Measurements from ENCODE around the gene FAM222A.
"Not testable (repeated sequence)": the region's sequence is repeated elsewhere in the genome, so short reads cannot be mapped to it uniquely, and the experiment has no call there.

FAM222A gene

DNA sequence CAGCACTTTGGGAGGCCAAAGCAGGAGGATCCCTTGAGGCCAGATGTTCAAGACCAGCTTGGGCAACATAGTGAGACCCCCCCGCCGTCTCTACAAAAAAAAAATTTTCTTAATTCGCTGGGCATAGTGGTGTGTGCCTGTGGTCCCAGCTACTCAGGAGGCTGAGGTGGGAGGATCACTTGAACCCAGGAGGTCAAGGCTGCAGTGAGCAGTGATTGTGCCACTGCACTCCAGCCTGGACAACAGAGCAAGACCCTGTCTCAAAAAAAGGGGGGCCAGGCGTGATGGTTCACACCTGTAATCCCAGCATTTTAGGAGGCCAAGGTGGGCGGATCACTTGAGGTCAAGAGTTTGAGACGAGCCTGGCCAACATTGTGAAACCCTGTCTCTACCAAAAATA is 19.0 kb upstream of the FAM222A start:
- H3K4me3 ChIP-seq (ENCODE audit: low read depth, low read length); H3K4me1 ChIP-seq (ENCODE audit: control insufficient read depth, insufficient read depth, low read length); H3K36me3 ChIP-seq (ENCODE audit: control insufficient read depth in 2 of 2, insufficient read depth in 1 of 2, low read length in 2 of 2); H3K9me3 ChIP-seq (ENCODE audit: control insufficient read depth, insufficient read depth, low read depth, low read length); POLR2A ChIA-PET; H3K27ac ChIP-seq (ENCODE audit: extremely low read depth, low read depth, low read length): not testable (repeated sequence)
- TF ChIP-seq ZNF121 (tag by site-specific recombination; IDR thresholded peaks at IDR 0.05) = peak; percentile 65
- CTCF ChIA-PET = interaction anchor here (1.3 kb wide), 1 partner anchor 301 kb away, joined by 3 read pairs; no protein-coding TSS in a partner anchor

DNA sequence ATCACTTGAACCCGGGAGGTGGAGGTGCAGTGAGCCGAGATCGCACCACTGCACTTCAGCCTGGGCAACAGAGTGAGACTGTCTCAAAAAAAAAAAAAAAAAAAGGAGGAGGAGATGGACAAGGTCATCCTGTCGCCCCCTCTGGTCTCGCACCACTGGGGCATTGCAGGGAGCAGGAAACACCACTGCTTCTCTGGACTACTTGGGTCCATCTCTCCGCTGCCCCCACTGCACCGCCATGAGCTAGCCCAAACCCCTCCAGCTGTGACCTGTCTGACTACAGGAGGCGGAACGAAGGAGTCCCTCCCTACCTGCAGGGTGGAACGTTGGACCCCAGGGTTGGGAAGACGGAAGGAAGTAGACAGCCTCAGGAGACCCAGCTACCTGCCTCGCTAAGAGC is 18.2 kb upstream of the FAM222A start:
- H3K4me3 ChIP-seq (ENCODE audit: low read depth, low read length) = no peak overlapping the region
- no peak overlapping the region for H3K27ac ChIP-seq (ENCODE audit: extremely low read depth, low read depth, low read length)
- POLR2A ChIA-PET = no interaction called here
- TF ChIP-seq, protein P1, sequence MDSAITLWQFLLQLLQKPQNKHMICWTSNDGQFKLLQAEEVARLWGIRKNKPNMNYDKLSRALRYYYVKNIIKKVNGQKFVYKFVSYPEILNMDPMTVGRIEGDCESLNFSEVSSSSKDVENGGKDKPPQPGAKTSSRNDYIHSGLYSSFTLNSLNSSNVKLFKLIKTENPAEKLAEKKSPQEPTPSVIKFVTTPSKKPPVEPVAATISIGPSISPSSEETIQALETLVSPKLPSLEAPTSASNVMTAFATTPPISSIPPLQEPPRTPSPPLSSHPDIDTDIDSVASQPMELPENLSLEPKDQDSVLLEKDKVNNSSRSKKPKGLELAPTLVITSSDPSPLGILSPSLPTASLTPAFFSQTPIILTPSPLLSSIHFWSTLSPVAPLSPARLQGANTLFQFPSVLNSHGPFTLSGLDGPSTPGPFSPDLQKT (IDR thresholded peaks at IDR 0.05; ENCODE audit: borderline replicate concordance, low read depth, low read length) = no peak
- TF ChIP-seq, protein P2, sequence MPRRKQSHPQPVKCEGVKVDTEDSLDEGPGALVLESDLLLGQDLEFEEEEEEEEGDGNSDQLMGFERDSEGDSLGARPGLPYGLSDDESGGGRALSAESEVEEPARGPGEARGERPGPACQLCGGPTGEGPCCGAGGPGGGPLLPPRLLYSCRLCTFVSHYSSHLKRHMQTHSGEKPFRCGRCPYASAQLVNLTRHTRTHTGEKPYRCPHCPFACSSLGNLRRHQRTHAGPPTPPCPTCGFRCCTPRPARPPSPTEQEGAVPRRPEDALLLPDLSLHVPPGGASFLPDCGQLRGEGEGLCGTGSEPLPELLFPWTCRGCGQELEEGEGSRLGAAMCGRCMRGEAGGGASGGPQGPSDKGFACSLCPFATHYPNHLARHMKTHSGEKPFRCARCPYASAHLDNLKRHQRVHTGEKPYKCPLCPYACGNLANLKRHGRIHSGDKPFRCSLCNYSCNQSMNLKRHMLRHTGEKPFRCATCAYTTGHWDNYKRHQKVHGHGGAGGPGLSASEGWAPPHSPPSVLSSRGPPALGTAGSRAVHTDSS (tag by site-specific recombination; IDR thresholded peaks at IDR 0.05) = no peak
- TF ChIP-seq ZNF521 (tag by site-specific recombination; IDR thresholded peaks at IDR 0.05) (no peak), ZNF266 (tag by site-specific recombination; IDR thresholded peaks at IDR 0.05; ENCODE audit: low read depth) (no peak), ZNF16 (tag by site-specific recombination; IDR thresholded peaks at IDR 0.05; ENCODE audit: low read depth) (no peak), ZNF701 (tag by site-specific recombination; IDR thresholded peaks at IDR 0.05) (no peak), ZIC2 (tag by site-specific recombination; IDR thresholded peaks at IDR 0.05) (no peak; the same call in 1 of the 2 replicates), ZNF785 (tag by site-specific recombination; IDR thresholded peaks at IDR 0.05) (no peak), ZNF514 (tag by site-specific recombination; IDR thresholded peaks at IDR 0.05) (no peak), ZNF585B (tag by site-specific recombination; IDR thresholded peaks at IDR 0.05) (no peak), GLIS1 (tag by site-specific recombination; IDR thresholded peaks at IDR 0.05) (no peak), HOXA7 (CRISPR knock-in tag; IDR thresholded peaks at IDR 0.05; ENCODE audit: borderline replicate concordance) (no peak)
- TF ChIP-seq, protein P3, sequence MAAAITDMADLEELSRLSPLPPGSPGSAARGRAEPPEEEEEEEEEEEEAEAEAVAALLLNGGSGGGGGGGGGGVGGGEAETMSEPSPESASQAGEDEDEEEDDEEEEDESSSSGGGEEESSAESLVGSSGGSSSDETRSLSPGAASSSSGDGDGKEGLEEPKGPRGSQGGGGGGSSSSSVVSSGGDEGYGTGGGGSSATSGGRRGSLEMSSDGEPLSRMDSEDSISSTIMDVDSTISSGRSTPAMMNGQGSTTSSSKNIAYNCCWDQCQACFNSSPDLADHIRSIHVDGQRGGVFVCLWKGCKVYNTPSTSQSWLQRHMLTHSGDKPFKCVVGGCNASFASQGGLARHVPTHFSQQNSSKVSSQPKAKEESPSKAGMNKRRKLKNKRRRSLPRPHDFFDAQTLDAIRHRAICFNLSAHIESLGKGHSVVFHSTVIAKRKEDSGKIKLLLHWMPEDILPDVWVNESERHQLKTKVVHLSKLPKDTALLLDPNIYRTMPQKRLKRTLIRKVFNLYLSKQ (tag by site-specific recombination; IDR thresholded peaks at IDR 0.05; ENCODE audit: borderline replicate concordance) = no peak
- TF ChIP-seq, protein P4, sequence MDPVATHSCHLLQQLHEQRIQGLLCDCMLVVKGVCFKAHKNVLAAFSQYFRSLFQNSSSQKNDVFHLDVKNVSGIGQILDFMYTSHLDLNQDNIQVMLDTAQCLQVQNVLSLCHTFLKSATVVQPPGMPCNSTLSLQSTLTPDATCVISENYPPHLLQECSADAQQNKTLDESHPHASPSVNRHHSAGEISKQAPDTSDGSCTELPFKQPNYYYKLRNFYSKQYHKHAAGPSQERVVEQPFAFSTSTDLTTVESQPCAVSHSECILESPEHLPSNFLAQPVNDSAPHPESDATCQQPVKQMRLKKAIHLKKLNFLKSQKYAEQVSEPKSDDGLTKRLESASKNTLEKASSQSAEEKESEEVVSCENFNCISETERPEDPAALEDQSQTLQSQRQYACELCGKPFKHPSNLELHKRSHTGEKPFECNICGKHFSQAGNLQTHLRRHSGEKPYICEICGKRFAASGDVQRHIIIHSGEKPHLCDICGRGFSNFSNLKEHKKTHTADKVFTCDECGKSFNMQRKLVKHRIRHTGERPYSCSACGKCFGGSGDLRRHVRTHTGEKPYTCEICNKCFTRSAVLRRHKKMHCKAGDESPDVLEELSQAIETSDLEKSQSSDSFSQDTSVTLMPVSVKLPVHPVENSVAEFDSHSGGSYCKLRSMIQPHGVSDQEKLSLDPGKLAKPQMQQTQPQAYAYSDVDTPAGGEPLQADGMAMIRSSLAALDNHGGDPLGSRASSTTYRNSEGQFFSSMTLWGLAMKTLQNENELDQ (tag by site-specific recombination; IDR thresholded peaks at IDR 0.05; ENCODE audit: low read depth) = no peak
- TF ChIP-seq, protein P5, sequence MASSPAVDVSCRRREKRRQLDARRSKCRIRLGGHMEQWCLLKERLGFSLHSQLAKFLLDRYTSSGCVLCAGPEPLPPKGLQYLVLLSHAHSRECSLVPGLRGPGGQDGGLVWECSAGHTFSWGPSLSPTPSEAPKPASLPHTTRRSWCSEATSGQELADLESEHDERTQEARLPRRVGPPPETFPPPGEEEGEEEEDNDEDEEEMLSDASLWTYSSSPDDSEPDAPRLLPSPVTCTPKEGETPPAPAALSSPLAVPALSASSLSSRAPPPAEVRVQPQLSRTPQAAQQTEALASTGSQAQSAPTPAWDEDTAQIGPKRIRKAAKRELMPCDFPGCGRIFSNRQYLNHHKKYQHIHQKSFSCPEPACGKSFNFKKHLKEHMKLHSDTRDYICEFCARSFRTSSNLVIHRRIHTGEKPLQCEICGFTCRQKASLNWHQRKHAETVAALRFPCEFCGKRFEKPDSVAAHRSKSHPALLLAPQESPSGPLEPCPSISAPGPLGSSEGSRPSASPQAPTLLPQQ (tag by site-specific recombination; IDR thresholded peaks at IDR 0.05) = no peak
- H3K4me1 ChIP-seq (ENCODE audit: control insufficient read depth, insufficient read depth, low read length) = peaks cover 6% of the 10 kb centered on the region; the same call in 1 of the 2 replicates
- no peaks in the 10 kb centered on the region for H3K36me3 ChIP-seq (ENCODE audit: control insufficient read depth in 2 of 2, insufficient read depth in 1 of 2, low read length in 2 of 2)
- no peaks in the 10 kb centered on the region for H3K9me3 ChIP-seq (ENCODE audit: control insufficient read depth, insufficient read depth, low read depth, low read length)
- CTCF ChIA-PET = no interaction called here

All from HEK293 (cell line).